PC-3 (cell line): Measurements from ENCODE around the gene NAGPA.

Experiments
- CTCF ChIP-seq: fragments of 300-600 bp; sonication (generic); conservative IDR thresholded peaks from 2 replicates; pipeline ENCODE4 v1.5.1; 2017; ENCODE audit warnings: antibody characterized with exemption, low read depth, mild to moderate bottlenecking, low read length
- EZH2 ChIP-seq: fragments of 300-600 bp; sonication (generic); IDR thresholded peaks from one replicate; pipeline ENCODE4 v1.6.1; 2017; ENCODE audit warnings: antibody characterized with exemption, mild to moderate bottlenecking, low read length; ENCODE audit not compliant: unreplicated experiment

DNA sequence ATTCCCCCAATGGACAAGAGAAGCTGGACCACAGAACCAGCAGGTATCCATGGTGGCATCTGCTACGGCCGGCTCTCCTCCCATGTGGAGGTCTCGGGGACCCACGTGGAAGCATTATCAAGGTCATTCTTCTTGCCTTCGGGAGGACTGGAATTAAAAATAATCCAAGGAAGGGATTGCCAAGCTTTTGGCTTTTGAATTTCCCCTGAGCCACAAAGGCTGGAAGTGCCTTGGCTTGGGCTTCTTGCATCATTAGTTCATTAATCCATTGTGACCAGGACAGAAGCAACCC, 16.1 kb downstream of the NAGPA start:
- no peak for TF ChIP-seq CTCF
- no peak for TF ChIP-seq EZH2
